Measurements from ENCODE around the gene ELOVL6. TPM values are rescaled to one million over a fixed set of nuclear protein-coding genes. Genes with fewer than 3 reads are reported as not detected.
A peak's percentile ranks its signal among the peaks of the same experiment; 100 is the strongest.

Gene ELOVL6
- total and polyA plus RNA-seq, 7 experiments from 2014 or later, result 0.13 to 32.9 (median 0.81) TPM

DNA sequence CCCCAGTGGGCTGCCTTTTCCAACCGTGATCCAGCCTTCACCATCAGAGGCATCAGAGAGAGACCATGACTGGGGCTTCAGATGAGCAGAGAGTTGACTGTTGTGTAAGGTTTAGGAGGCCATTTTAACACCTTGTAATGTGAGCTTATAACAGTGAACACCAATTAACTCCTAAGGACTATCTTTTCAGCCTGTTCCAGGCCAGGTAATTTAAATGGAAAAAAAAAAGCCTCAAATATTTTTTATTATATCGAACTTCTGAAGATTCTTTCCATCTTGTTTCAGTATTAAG, 13.3 kb upstream of the ELOVL6 start:
- Histone ChIP-seq H3K27ac (ENCODE audit: low read depth, low read length) (no peak overlapping the region), H3K36me3 (ENCODE audit: control insufficient read depth in 2 of 3, insufficient read depth in 3 of 3, low read length in 3 of 3) (no peaks in the 10 kb centered on the region), H3K4me1 (ENCODE audit: control insufficient read depth in 2 of 2, insufficient read depth in 2 of 2, low read length in 2 of 2) (no peaks in the 10 kb centered on the region), H3K27me3 (ENCODE audit: control insufficient read depth in 2 of 2, insufficient read depth in 2 of 2, low read length in 2 of 2) (no peaks in the 10 kb centered on the region), H3K9me3 (ENCODE audit: control insufficient read depth in 2 of 3, low read length in 3 of 3) (no peaks in the 10 kb centered on the region), H3K4me3 (ENCODE audit: low read length) (no peak overlapping the region)
- Mint-ChIP-seq H3K36me3 (no peaks in the 10 kb centered on the region), H3K9me3 (no peaks in the 10 kb centered on the region), H3K27ac (peak overlapping the region in 1 of 9 donors; percentile 25), H3K27me3 (peaks cover 0 to 13% (median 0%) of the 10 kb centered on the region in 5 donors), H3K4me3 (no peak overlapping the region), H3K4me1 (peaks cover 0 to 5% (median 0%) of the 10 kb centered on the region in 7 donors)
- ChIA-PET CTCF (interaction anchor here (1.0 to 2.0 kb wide), 3 partner anchors 160 to 307 kb away, joined by 3 to 17 read pairs (median 4); no protein-coding TSS in a partner anchor), POLR2A (interaction anchor here (1.2 kb wide), 1 partner anchor 169 kb away, joined by 3 read pairs; no protein-coding TSS in a partner anchor)
- ATAC-seq (no peak), DNase-seq (no peak)
- intact Hi-C loops (cut with micrococcal nuclease), result loop anchor here (1.0 to 5.0 kb wide), 7 partner anchors 13 to 304 kb away; partner anchors contain the start of gene ELOVL6 (in 1 of the 2)

DNA sequence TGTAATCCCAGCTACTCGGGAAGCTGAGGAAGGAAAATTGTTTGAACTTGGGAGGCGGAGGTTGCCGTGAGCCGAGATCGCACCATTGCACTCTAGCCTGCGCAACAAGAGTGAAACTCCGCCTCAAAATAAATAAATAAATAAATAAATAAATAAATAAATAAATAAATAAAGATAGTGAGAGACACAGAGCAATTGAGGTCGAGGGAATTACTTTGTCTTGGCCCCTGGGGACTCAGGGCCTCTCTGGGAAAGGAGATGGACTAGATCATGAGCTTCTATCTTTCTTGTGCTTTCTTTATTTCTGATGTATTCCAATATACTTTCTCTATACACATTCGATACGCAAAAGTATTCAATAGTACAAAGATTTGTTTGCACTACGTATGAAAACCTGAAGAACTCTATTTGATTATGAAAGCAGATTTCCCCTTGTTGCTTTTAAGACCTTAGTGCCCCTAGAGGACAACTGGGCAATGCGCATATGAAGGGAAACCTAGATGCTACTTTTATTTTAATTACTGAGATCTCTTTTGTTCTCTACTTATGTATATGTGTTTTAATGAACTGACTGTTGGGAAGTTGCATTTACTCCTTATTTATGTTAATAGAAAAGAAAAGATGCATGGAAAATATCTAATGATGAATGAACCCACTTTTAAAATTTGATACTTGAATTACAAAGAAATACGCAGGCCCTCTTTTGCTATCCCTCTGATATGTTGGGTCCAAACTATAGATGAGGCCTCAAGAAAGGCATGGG, 12.8 kb upstream of the ELOVL6 start:
- ATAC-seq (peak; percentile 78), DNase-seq (peak in 7 of 9 donors; percentile 15 to 59 (median 45))
- Mint-ChIP-seq H3K27me3 (peaks cover 0 to 7% (median 0%) of the 10 kb centered on the region in 5 donors), H3K4me3 (peak overlapping the region in 2 of 10 donors; percentile 25 to 29), H3K9me3 (no peaks in the 10 kb centered on the region), H3K4me1 (peaks cover 0 to 5% (median 0%) of the 10 kb centered on the region in 7 donors), H3K27ac (peak overlapping the region in 1 of 9 donors; percentile 25), H3K36me3 (no peaks in the 10 kb centered on the region)
- H3K27ac ChIP-seq (ENCODE audit: low read depth, low read length), result no peak overlapping the region
- H3K4me3 ChIP-seq (ENCODE audit: low read length), result no peak overlapping the region
- CTCF ChIA-PET, result interaction anchor here (0.7 to 2.0 kb wide), 4 partner anchors 16 to 308 kb away, joined by 3 to 17 read pairs (median 4); no protein-coding TSS in a partner anchor
- POLR2A ChIA-PET, result interaction anchor here (1.2 kb wide), 1 partner anchor 169 kb away, joined by 3 read pairs; no protein-coding TSS in a partner anchor
- intact Hi-C loops (cut with micrococcal nuclease), result loop anchor here (1.0 to 5.0 kb wide), 7 partner anchors 13 to 304 kb away; partner anchors contain the start of gene ELOVL6 (in 1 of the 2)
- H3K36me3 ChIP-seq (ENCODE audit: control insufficient read depth in 2 of 3, insufficient read depth in 3 of 3, low read length in 3 of 3), result no peaks in the 10 kb centered on the region
- H3K27me3 ChIP-seq (ENCODE audit: control insufficient read depth in 2 of 2, insufficient read depth in 2 of 2, low read length in 2 of 2), result no peaks in the 10 kb centered on the region
- no peaks in the 10 kb centered on the region for H3K4me1 ChIP-seq (ENCODE audit: control insufficient read depth in 2 of 2, insufficient read depth in 2 of 2, low read length in 2 of 2)
- no peaks in the 10 kb centered on the region for H3K9me3 ChIP-seq (ENCODE audit: control insufficient read depth in 2 of 3, low read length in 3 of 3)

- Histone ChIP-seq H3K36me3 (ENCODE audit: control insufficient read depth in 2 of 3, insufficient read depth in 3 of 3, low read length in 3 of 3) (no peaks in the 10 kb centered on the region), H3K27ac (ENCODE audit: low read depth, low read length) (no peak overlapping the region), H3K4me1 (ENCODE audit: control insufficient read depth in 2 of 2, insufficient read depth in 2 of 2, low read length in 2 of 2) (no peaks in the 10 kb centered on the region), H3K4me3 (ENCODE audit: low read length) (no peak overlapping the region), H3K27me3 (ENCODE audit: control insufficient read depth in 2 of 2, insufficient read depth in 2 of 2, low read length in 2 of 2) (no peaks in the 10 kb centered on the region), H3K9me3 (ENCODE audit: control insufficient read depth in 2 of 3, low read length in 3 of 3) (no peaks in the 10 kb centered on the region)
- CTCF ChIA-PET, result interaction anchor here (0.6 to 1.2 kb wide), 7 partner anchors 12 to 160 kb away, joined by 3 to 5 read pairs (median 3); no protein-coding TSS in a partner anchor
- Mint-ChIP-seq H3K4me1 (peaks cover 0 to 5% (median 0%) of the 10 kb centered on the region in 7 donors), H3K36me3 (no peaks in the 10 kb centered on the region), H3K27ac (no peak overlapping the region), H3K4me3 (no peak overlapping the region), H3K9me3 (no peaks in the 10 kb centered on the region), H3K27me3 (no peaks in the 10 kb centered on the region)
- POLR2A ChIA-PET, result interaction anchor here (1.0 kb wide), 1 partner anchor 12 kb away, joined by 3 read pairs; no protein-coding TSS in a partner anchor
- DNase-seq (no peak), ATAC-seq (no peak)
- intact Hi-C loops (cut with micrococcal nuclease), result no loop called here
Observed at GRCh38 chr4:110208419-110208818, 10.0 kb upstream of the ELOVL6 start.

DNA sequence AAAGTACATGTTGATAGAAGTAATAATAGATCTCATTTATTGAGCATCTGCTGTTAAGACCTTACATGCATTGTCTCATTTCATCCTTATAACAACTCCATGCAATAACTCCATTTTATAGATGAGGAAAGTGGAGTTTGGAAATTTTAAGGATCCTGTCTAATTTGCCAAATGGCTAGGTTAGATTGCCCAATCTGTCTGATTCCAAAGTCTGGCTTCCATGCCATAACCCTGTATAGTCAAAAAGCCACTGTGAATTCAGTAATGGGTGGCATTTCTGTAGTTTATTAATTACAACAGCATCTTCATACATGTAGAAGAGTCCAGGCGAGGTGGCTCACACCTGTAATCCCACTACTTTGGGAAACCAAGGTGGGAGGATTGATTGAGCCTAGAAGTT, 8.8 kb upstream of the ELOVL6 start:
- intact Hi-C loops (cut with micrococcal nuclease), result no loop called here

GRCh38 chr4:110202024-110202423, 3.6 kb upstream of the ELOVL6 start:
- intact Hi-C loops (cut with micrococcal nuclease), result no loop called here
- H3K4me1 Mint-ChIP-seq, result peaks cover 3 to 13% (median 7%) of the 10 kb centered on the region in 7 donors
- H3K27me3 Mint-ChIP-seq, result peaks cover 0 to 3% (median 0%) of the 10 kb centered on the region in 5 donors
- ChIA-PET CTCF (no interaction called here), POLR2A (no interaction called here)
- Histone ChIP-seq H3K27me3 (ENCODE audit: control insufficient read depth in 2 of 2, insufficient read depth in 2 of 2, low read length in 2 of 2) (no peaks in the 10 kb centered on the region), H3K36me3 (ENCODE audit: control insufficient read depth in 2 of 3, insufficient read depth in 3 of 3, low read length in 3 of 3) (peaks cover 0 to 6% (median 0%) of the 10 kb centered on the region in 3 experiments), H3K9me3 (ENCODE audit: control insufficient read depth in 2 of 3, low read length in 3 of 3) (no peaks in the 10 kb centered on the region), H3K4me3 (ENCODE audit: low read length) (no peak overlapping the region), H3K4me1 (ENCODE audit: control insufficient read depth in 2 of 2, insufficient read depth in 2 of 2, low read length in 2 of 2) (no peaks in the 10 kb centered on the region), H3K27ac (ENCODE audit: low read depth, low read length) (no peak overlapping the region)
- ATAC-seq (no peak), DNase-seq (no peak)
- no peaks in the 10 kb centered on the region for H3K36me3 Mint-ChIP-seq
- H3K9me3 Mint-ChIP-seq, result no peaks in the 10 kb centered on the region
- H3K4me3 Mint-ChIP-seq, result no peak overlapping the region
- peak overlapping the region in 1 of 9 donors; percentile 30 for H3K27ac Mint-ChIP-seq

More for the DNA sequence above, 8.8 kb upstream of the ELOVL6 start:
- H3K27me3 ChIP-seq (ENCODE audit: control insufficient read depth in 2 of 2, insufficient read depth in 2 of 2, low read length in 2 of 2), result no peaks in the 10 kb centered on the region
- Mint-ChIP-seq H3K9me3 (no peaks in the 10 kb centered on the region), H3K36me3 (no peaks in the 10 kb centered on the region), H3K4me1 (peaks cover 0 to 5% (median 0%) of the 10 kb centered on the region in 7 donors), H3K27me3 (no peaks in the 10 kb centered on the region), H3K27ac (no peak overlapping the region), H3K4me3 (no peak overlapping the region)
- ATAC-seq, result no peak
- no peak overlapping the region for H3K27ac ChIP-seq (ENCODE audit: low read depth, low read length)
- no peaks in the 10 kb centered on the region for H3K36me3 ChIP-seq (ENCODE audit: control insufficient read depth in 2 of 3, insufficient read depth in 3 of 3, low read length in 3 of 3)
- no peaks in the 10 kb centered on the region for H3K4me1 ChIP-seq (ENCODE audit: control insufficient read depth in 2 of 2, insufficient read depth in 2 of 2, low read length in 2 of 2)
- no peak overlapping the region for H3K4me3 ChIP-seq (ENCODE audit: low read length)
- ChIA-PET POLR2A (no interaction called here), CTCF (interaction anchor here (1.0 to 3.8 kb wide), 2 partner anchors 155 to 158 kb away, joined by 3 to 15 read pairs; no protein-coding TSS in a partner anchor)
- H3K9me3 ChIP-seq (ENCODE audit: control insufficient read depth in 2 of 3, low read length in 3 of 3), result no peaks in the 10 kb centered on the region
- no peak for DNase-seq

DNA sequence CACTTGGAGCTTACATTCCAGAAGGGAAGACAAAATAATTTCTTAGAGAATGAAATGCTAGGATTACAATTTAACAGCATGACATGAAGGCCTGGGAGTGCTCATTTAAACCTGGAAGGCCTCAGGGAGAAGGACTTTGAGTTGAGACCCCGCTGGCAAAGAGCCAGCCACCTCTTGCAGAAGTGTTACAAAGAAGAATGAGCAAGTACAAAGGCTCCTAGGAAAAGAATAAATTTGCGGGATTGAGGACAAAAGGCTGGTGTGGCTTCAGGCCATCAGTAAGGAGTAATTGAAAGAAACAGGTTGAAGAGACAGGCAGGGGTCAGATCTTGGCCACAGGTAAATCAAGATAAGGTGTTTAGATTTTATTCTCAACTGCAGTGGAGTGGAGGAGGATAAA, 3.1 kb upstream of the ELOVL6 start:
- Mint-ChIP-seq H3K4me3 (no peak overlapping the region), H3K4me1 (peaks cover 3 to 13% (median 7%) of the 10 kb centered on the region in 7 donors), H3K27ac (peak overlapping the region in 1 of 9 donors; percentile 30), H3K27me3 (peaks cover 0 to 3% (median 0%) of the 10 kb centered on the region in 5 donors), H3K9me3 (no peaks in the 10 kb centered on the region), H3K36me3 (no peaks in the 10 kb centered on the region)
- ATAC-seq, result no peak
- no peak for DNase-seq
- Histone ChIP-seq H3K4me1 (ENCODE audit: control insufficient read depth in 2 of 2, insufficient read depth in 2 of 2, low read length in 2 of 2) (no peaks in the 10 kb centered on the region), H3K4me3 (ENCODE audit: low read length) (no peak overlapping the region), H3K9me3 (ENCODE audit: control insufficient read depth in 2 of 3, low read length in 3 of 3) (no peaks in the 10 kb centered on the region), H3K36me3 (ENCODE audit: control insufficient read depth in 2 of 3, insufficient read depth in 3 of 3, low read length in 3 of 3) (peaks cover 0 to 6% (median 0%) of the 10 kb centered on the region in 3 experiments), H3K27ac (ENCODE audit: low read depth, low read length) (no peak overlapping the region), H3K27me3 (ENCODE audit: control insufficient read depth in 2 of 2, insufficient read depth in 2 of 2, low read length in 2 of 2) (no peaks in the 10 kb centered on the region)
- intact Hi-C loops (cut with micrococcal nuclease), result no loop called here
- POLR2A ChIA-PET, result no interaction called here
- CTCF ChIA-PET, result no interaction called here

Data from naive thymus-derived CD4-positive, alpha-beta T cell (primary cell).